Measurements from ENCODE around the gene IL1R2.
A peak's percentile ranks its signal among the peaks of the same experiment; 100 is the strongest.

The IL1R2 gene, protein sequence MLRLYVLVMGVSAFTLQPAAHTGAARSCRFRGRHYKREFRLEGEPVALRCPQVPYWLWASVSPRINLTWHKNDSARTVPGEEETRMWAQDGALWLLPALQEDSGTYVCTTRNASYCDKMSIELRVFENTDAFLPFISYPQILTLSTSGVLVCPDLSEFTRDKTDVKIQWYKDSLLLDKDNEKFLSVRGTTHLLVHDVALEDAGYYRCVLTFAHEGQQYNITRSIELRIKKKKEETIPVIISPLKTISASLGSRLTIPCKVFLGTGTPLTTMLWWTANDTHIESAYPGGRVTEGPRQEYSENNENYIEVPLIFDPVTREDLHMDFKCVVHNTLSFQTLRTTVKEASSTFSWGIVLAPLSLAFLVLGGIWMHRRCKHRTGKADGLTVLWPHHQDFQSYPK

GRCh38 chr2:101991721-101992145, at the start of gene IL1R2:
Gene IL1R2, plus strand, starts transcription at chr2:101991960. Its CDS starts 16,616 bp downstream, at chr2:102008576.
- peak; percentile 89 for DNase-seq

DNA sequence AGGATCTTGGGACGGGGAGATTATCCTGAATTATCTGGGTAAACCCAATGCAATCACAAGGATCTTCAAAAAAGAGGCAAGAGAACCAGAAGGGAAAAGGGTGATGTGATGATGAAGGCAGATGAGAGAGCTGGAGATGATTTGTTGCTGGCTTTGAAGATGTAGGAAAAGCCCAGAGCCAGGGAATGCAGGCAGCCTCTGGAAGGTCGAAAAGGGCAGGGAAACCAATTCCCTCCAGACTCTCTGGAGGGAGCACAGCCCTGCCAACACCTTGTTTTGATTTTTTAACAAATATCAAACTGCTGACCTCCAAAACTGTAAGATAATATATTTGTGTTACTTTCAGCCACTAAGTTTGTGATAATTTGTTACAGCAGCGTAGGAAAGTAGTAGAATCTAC, 48.9 kb upstream of the IL1R2 start:
- DNase-seq = no peak

DNA sequence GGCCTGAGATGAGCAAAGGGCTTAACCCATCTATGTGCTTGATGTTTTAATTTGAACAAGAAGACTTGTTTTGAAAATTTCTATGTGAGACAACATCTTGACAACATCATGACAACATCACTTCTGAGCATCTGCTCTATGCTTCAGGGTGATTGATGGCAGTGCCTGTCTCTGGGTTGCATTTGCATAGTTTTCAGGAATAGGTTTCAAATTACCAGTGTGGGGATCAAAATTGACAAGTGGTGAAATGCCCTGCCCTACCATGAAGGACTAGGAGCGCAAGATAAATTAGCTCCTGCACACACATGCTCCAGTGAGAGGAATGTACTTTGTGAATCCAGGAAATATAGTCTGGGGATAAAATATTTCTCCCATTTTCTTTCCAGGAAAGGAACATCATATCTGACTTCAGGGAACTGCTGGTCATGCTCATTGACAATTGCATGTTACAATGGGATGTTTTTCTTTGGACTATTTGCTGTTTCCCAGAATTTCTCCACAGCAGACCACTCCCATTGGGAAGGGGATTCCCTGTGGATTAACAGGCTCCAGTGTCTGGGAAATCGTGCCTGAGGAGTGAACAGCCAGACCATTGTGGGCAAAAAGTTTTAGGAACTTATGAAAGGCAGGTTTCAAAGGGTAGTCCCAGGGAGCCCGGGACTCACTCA, 45.3 kb upstream of the IL1R2 start:
- no peak for DNase-seq

DNA sequence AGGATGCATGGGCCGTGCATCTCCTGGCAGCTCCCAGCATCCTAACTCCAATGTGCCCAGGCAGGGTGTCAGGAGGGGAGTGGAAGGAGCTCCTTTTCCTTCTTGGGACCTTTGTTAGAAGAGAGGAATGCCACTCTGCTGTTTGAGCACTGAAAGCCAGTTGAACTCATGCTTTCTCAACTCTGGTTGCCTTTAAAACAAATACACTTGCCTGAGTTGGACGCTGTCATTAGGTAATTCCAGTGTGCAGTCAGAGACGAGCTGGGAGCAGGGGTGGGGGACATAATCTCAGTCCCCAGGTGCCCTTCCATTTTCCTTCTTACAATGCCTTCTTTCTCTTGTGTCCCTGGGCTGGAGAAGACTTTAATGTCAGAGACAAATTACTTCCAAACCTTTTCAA, 44.4 kb upstream of the IL1R2 start:
- DNase-seq = no peak

DNA sequence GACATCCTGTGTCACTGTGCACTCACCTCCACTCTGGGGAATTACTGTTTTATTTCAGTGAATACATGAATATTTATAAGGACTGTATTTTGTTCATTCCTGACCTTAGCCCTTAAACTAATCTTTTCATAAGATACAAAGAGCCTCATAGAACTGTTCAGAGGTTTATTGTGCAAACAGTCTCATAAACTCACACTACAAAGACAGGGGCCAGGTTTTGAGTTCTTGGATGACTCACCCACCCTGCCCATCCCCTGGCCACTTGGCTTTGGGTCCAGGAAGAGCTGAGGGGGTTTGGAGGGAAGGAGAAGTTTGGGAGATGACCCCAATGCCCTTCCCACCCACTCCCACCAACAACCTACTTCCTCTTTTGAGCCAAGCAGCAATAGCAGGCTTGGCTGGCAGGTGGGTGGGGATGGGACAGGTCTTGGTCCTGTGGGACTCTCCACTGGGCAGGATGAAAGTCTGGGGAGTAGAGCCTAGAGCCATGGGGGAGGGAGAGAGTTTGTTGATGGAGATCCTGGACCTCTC, 43.1 kb upstream of the IL1R2 start:
- DNase-seq = no peak

- peak; percentile 18 for DNase-seq
These were observed 42.5 kb upstream of the IL1R2 start for GRCh38 chr2:101949304-101949703.

GRCh38 chr2:101951296-101951695, 40.5 kb upstream of the IL1R2 start:
- peak; percentile 39 for DNase-seq

- no peak for DNase-seq
These were observed 39.2 kb upstream of the IL1R2 start for GRCh38 chr2:101952551-101952950.

DNA sequence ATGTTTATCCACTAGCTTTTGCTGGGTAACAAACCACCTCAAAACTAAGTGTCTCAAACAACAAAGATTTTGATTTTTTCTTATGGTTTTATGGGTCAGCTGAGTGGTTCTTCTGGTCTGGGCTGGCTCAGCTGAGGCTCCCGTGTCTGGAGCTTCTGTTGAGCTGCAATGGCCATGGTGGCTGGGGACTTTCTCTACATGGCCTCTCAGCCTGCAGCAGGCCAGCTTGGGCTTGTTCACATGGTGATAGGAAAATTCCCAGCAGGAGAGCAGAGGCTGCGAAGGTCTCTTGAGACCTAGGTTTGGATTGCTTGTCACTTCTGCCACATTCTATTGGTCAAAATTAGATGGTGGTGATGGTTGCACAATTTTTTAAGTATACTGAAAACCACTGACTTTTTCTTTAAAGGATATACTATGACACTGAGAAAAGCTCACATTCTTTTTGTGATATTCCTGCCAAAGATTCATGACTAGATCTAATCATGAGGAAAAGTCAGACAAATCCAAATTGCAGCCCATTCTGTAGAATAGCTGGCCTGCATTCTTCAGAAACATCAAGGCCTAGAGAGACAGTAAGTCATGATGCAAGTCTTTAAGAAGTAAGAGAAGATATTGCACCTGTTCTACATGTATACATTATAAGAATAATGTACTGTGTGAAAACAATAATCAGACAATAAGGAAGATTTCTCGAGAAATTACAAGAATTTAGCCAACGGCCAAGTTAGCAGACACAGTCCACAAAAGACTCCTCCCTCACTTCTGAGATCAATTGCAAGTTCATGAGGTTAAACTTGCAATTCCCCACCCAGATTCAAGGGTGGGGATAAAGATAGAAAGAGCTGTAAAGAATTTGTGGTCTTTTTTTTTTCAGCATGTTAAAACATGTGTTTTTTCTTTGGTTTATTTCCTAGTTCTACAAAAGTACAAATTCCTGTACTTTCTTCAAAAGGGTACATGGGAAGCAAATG, 35.0 kb upstream of the IL1R2 start:
- DNase-seq = no peak

DNA sequence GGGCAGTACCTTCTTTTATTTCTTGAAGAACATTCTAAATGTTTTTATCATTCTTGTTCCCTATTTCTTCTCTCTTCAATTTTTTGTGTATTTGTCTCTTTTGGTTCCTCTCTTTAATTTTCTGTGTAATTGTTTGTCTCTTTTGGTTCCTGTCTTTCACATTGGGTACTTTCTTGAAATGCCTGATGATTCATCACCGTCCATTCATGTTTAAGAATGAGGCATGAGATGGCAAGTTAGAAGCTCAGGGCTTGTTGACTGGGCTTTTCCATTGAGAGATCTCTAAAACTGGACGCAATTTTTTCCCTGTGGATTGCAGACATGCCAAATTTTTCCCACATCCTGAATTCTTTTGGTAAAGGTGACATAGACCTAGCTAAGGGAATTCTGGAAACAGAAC, 33.7 kb upstream of the IL1R2 start:
- peak; percentile 90 for DNase-seq

GRCh38 chr2:101960819-101961337, 30.9 kb upstream of the IL1R2 start:
- DNase-seq = no peak

DNA sequence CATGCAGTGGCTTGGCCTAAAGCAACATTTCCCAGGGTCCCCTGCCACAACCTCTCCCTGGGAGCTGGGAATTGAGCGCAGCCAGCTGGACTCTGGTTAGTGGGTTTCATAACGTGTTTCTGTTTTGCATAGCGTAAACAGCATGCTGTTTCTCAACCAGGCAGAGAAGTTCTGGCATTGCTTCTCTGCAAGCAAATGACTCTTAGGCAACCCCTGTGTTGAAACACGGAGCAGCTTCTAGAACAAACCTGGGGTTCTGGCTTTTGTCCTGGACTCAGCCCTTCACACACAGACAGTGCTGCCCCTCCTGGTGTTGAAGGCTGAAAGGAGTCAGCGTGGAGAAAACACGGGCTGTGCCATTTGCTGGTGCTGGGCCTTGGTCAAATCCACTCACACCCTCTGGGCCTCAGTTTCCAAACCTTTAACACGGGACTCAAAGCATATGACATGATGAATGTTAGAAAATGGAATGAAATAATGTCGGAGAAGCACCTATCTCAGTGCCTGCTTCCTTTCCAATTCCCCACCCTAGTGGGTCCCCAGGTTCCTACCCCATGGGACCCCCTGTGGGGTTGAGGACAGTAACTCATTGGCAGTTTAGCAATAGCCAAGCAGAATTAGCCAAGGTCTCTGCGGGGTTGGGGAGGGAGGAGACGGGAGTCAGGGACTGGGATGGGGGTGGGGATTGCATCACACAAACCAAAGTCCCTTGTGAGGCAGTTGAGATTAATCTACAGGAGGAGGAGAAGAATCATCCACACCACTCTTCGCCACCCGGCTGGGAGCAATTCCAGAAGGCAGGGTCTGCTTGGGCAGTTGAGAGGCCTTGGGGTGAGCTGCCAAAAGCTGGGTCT, 30.2 kb upstream of the IL1R2 start:
- DNase-seq = peak; percentile 99

- peak; percentile 26 for DNase-seq
These were observed 29.5 kb upstream of the IL1R2 start for GRCh38 chr2:101962309-101962708.

DNA sequence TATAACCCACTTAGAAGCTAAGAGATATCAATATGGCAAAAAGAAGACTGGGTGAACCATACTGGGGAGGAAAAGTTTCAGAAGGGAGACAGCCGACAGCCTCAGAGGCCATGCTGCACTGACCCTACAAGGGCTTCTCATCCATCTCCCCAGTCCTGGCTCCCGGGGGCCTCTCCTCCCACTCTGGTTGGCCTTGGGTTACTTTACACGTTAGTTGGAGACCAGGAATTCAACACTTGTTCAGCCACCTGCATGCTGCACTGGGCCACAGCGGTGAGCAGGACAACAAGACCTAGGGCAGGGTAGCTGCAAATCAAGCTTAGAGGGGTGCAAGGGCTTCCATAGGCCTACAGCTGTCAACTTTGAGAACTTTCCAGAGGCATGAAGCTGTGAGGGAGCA, 28.6 kb upstream of the IL1R2 start:
- DNase-seq = no peak

DNA sequence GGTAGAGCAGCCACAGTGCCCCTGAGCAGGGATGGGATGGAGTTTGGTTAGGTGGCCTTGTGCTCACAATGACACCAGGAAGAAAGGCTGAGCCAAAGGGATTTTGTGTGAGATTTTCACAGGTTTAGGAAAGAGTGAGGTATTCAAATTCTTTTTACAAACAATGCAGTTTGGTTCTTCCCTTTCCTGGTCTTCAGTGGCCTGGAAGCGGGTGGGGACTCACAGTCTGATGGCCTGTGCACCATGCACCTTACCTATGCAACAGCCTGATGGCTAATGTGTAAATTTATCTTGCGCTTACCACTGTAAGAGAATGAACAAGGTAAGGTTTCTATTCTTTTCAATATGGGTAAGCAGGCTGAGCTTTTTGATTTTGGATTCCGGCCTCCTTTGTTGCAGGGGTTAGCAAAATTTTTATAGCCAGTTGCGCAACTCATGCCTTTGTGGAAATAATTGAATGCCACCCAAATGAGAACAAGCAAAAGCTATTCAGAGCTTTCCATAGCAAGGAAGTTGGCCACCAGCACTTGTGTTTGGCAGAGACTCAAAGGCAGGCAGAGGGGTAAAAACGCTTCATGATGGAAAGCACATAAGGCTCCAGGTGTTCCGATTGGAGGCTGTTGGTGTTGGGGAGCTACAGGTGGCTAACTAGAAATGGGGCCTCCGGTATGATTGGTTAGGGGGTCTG, 23.8 kb upstream of the IL1R2 start:
- no peak for DNase-seq

- no peak for DNase-seq
These were observed 22.0 kb upstream of the IL1R2 start for GRCh38 chr2:101969723-101970122.

- no peak for DNase-seq
These were observed 20.9 kb upstream of the IL1R2 start for GRCh38 chr2:101970901-101971300.

GRCh38 chr2:101971836-101972235, 19.9 kb upstream of the IL1R2 start:
- no peak for DNase-seq

DNA sequence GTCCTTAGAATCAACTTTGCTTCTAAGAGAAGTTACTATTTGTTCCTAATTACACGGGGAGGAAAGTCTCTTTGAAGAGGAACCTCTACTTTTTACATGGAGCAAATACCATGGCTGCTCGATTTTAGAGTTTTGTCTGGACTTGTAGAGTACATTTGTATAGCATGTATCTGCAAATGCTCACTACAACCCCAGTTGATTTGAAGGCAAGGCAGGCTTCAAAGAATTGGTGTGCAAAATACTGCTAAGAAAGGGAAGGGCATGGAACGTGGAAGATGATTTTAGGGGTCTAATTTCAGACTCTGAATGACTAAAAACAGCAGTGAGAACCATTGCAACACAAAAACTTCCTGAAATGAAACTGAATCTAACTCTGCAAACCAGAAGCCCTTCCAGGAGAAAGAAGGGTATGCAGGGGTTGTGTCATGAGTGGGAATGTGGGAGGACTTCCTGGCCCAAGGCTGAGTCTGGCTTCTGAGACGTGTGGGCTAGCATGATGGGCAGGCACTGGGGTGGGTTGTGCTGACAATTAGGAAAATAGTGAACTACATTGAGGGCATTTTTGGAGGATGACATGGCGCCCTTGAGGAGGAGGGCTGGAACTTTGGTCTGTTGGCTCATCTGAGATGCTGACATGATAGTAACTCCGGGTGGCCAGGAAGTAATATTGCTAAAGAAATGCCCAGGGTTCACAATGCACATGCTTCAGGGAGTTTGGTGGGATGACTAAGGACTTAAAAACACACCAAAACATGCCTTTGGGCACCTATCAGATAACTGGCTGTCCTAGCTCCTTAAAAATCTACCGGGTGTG, 18.9 kb upstream of the IL1R2 start:
- peak; percentile 97 for DNase-seq

- peak; percentile 30 for DNase-seq
These were observed 17.1 kb upstream of the IL1R2 start for GRCh38 chr2:101974663-101975062.

Measured in inflammatory macrophage treated with lipopolysaccharide for 4 hours (primary cell).